GM18499 (cell line): ENCODE results near the gene NASP.

ENCODE experiments used
- ATAC-seq: cut with Tn5 transposase; IDR thresholded peaks from one replicate; pipeline ENCODE4 v1.9.1; 2021; ENCODE audit warnings: moderate number of reproducible peaks; ENCODE audit not compliant: insufficient read depth, unreplicated experiment

Gene NASP

GRCh38 chr1:45583666-45584350, at the start of gene NASP:
Gene NASP (plus strand): TSS chr1:45584041. CDS start chr1:45584147, 106 bp downstream.
- peak; percentile 23 for ATAC-seq

GRCh38 chr1:45535988-45536766, 47.7 kb upstream of the NASP start:
- ATAC-seq, result no peak

- no peak for ATAC-seq
These were observed 47.0 kb upstream of the NASP start for GRCh38 chr1:45536886-45537285.

- ATAC-seq, result no peak
These were observed 42.6 kb upstream of the NASP start for GRCh38 chr1:45541193-45541592.

- no peak for ATAC-seq
These were observed 41.2 kb upstream of the NASP start for GRCh38 chr1:45542591-45542990.

GRCh38 chr1:45543581-45544417, 40.0 kb upstream of the NASP start:
- ATAC-seq, result no peak

GRCh38 chr1:45544530-45544929, 39.3 kb upstream of the NASP start:
- no peak for ATAC-seq

GRCh38 chr1:45545019-45545493, 38.8 kb upstream of the NASP start:
- ATAC-seq, result peak; percentile 36

GRCh38 chr1:45545553-45546310, 38.1 kb upstream of the NASP start:
- ATAC-seq, result no peak

- ATAC-seq, result peak; percentile 53
These were observed 33.2 kb upstream of the NASP start, which contains the start of gene AKR1A1 for GRCh38 chr1:45550401-45551351. Gene AKR1A1 (plus strand): TSS chr1:45550826. CDS start chr1:45561795, 10,969 bp downstream.

- ATAC-seq, result no peak
These were observed 32.2 kb upstream of the NASP start for GRCh38 chr1:45551684-45552083.

GRCh38 chr1:45552331-45552730, 31.5 kb upstream of the NASP start:
- no peak for ATAC-seq

GRCh38 chr1:45554198-45554597, 29.6 kb upstream of the NASP start:
- ATAC-seq, result no peak

- no peak for ATAC-seq
These were observed 26.4 kb upstream of the NASP start for GRCh38 chr1:45557422-45557944.

GRCh38 chr1:45563843-45564242, 20.0 kb upstream of the NASP start:
- ATAC-seq, result no peak

GRCh38 chr1:45566722-45567121, 17.1 kb upstream of the NASP start:
- no peak for ATAC-seq

GRCh38 chr1:45567911-45568310, 15.9 kb upstream of the NASP start:
- ATAC-seq, result no peak

- ATAC-seq, result no peak
These were observed 15.4 kb upstream of the NASP start for GRCh38 chr1:45568421-45568820.

- ATAC-seq, result no peak
These were observed 14.3 kb upstream of the NASP start for GRCh38 chr1:45569571-45569961.
